ENCODE measurements around the gene AIF1.

DNA sequence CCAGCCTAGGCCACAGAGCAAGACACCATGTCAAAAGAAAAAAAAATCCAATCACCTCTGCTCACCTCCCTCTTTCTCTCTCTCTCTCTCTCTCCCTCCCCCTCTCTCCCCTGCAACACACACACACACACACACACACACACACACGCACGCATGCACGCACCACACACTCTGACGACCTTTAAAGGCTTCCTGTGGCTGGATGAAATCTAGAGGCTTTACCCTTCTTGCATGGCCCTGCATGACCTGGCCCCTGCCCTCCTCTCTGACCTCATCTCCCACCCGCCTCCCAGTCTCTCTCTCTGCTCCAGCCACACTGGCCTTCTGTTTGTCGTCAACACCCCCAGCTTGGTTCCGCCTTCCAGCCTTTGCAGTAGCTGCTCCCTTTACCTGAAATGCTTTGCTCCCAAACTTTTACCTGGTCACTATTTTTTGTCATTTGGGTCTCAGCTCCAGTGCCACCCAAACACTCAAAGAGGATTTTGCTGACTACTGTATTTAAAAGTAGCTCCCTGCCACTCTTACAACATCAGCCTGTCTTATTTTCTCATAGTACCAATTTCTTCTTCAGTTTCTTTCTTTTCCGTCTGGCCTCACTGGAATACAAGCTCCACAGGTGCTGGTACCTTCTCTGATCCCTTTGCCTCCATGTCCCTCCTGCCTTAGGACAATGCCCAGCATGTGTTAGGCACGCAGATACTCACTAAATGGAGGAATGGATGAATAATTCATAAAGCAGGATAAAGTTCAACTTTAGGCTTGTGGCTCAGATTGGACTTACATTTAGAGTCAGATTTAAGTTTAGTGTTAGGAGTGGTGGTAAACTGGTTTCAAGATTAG is 47.3 kb upstream of the AIF1 start:
- TF ChIP-seq EZH2 (IDR thresholded peaks at IDR 0.05; ENCODE audit: low read length, missing control alignments): no peak
- TF ChIP-seq, protein P1, sequence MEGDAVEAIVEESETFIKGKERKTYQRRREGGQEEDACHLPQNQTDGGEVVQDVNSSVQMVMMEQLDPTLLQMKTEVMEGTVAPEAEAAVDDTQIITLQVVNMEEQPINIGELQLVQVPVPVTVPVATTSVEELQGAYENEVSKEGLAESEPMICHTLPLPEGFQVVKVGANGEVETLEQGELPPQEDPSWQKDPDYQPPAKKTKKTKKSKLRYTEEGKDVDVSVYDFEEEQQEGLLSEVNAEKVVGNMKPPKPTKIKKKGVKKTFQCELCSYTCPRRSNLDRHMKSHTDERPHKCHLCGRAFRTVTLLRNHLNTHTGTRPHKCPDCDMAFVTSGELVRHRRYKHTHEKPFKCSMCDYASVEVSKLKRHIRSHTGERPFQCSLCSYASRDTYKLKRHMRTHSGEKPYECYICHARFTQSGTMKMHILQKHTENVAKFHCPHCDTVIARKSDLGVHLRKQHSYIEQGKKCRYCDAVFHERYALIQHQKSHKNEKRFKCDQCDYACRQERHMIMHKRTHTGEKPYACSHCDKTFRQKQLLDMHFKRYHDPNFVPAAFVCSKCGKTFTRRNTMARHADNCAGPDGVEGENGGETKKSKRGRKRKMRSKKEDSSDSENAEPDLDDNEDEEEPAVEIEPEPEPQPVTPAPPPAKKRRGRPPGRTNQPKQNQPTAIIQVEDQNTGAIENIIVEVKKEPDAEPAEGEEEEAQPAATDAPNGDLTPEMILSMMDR (conservative IDR thresholded peaks at IDR 0.05 in 1 of 2, IDR thresholded peaks at IDR 0.05 in 1 of 2; ENCODE audit: low read depth in 1 of 2, low read length in 2 of 2): no peak

All from fibroblast of lung (primary cell).